Endodermal cell (in vitro differentiated cells): ENCODE measurements around the gene TSPAN11. TPM values are rescaled to one million over a fixed set of nuclear protein-coding genes. Genes with fewer than 3 reads are reported as not detected.
"Not testable (repeated sequence)": the region's sequence is repeated elsewhere in the genome, so short reads cannot be mapped to it uniquely, and the experiment has no call there.

Source experiments
- DNase-seq: peaks from one replicate; pipeline ENCODE4 v3.0.0-alpha.2; 2017
- H3K27ac ChIP-seq: 2 replicates; pipeline ENCODE4 v1.5.1; 2013; ENCODE audit warnings: mild to moderate bottlenecking, low read depth, low read length, moderate library complexity
- H3K27me3 ChIP-seq: 2 replicates; pipeline ENCODE4 v1.6.1; 2013; ENCODE audit warnings: mild to moderate bottlenecking, low read length, moderate library complexity; ENCODE audit not compliant: insufficient read depth, control insufficient read depth, poor library complexity, severe bottlenecking
- H3K36me3 ChIP-seq: 2 replicates; pipeline ENCODE4 v1.7.0; 2013; ENCODE audit warnings: mild to moderate bottlenecking, low read length, moderate library complexity; ENCODE audit not compliant: control insufficient read depth, insufficient read depth
- H3K4me1 ChIP-seq: one replicate; pipeline ENCODE4 v1.7.0; 2013; ENCODE audit warnings: low read length; ENCODE audit not compliant: control insufficient read depth, insufficient read depth
- H3K4me3 ChIP-seq: 2 replicates; pipeline ENCODE4 v1.5.1; 2013; ENCODE audit warnings: mild to moderate bottlenecking, low read length, moderate library complexity
- H3K9ac ChIP-seq: 2 replicates; pipeline ENCODE4 v1.6.1; 2013; ENCODE audit warnings: mild to moderate bottlenecking, low read length, moderate library complexity; ENCODE audit not compliant: poor library complexity, severe bottlenecking; ENCODE audit errors: extremely low read depth
- H3K9me3 ChIP-seq: 2 replicates; pipeline ENCODE4 v1.6.1; 2013; ENCODE audit warnings: mild to moderate bottlenecking, low read length, moderate library complexity; ENCODE audit not compliant: control insufficient read depth
- H3K27ac Mint-ChIP-seq: 2 replicates; pipeline ENCODE4 v1.8.0; 2020; ENCODE audit warnings: mixed read lengths
- H3K27me3 Mint-ChIP-seq: 2 replicates; pipeline ENCODE4 v1.8.0; 2021; ENCODE audit warnings: mild to moderate bottlenecking, mixed read lengths; ENCODE audit not compliant: insufficient read depth
- H3K36me3 Mint-ChIP-seq: 2 replicates; pipeline ENCODE4 v1.8.0; 2020; ENCODE audit warnings: low read depth, mixed read lengths
- H3K4me1 Mint-ChIP-seq: 2 replicates; pipeline ENCODE4 v1.8.0; 2020; ENCODE audit warnings: mixed read lengths
- H3K4me3 Mint-ChIP-seq: 2 replicates; pipeline ENCODE4 v1.8.0; 2020; ENCODE audit warnings: mild to moderate bottlenecking, moderate library complexity, mixed read lengths
- H3K9me3 Mint-ChIP-seq: 2 replicates; pipeline ENCODE4 v1.8.0; 2020; ENCODE audit warnings: mild to moderate bottlenecking, mixed read lengths
- WGBS, 2 experiments: methylation state at CpG; one replicate each; pipeline versions ENCODE4 v1.1.5 to v1.1.7; 2013; ENCODE audit warnings: missing lambda C conversion rate in 2 of 2, mixed read lengths in 1 of 2; ENCODE audit not compliant: insufficient coverage in 1 of 2, insufficient read length in 1 of 2; 5-methylcytosine and 5-hydroxymethylcytosine counted together
- total RNA-seq, 2 donors: library from RNA; stranded (reverse); fragmentation: NEBNext Ultra II Directional in 1 of 2; extraction: Animal tissue kit (Norgen Biotek cat#: 25700) in 1 of 2; gene quantifications; 2 replicates in 1 of 2; 3 replicates in 1 of 2; pipeline ENCODE4 v1.2.1, GENCODE V29; 2021
- TF ChIP-seq, protein P1 (sequence below): fragments of 200-600 bp; sonication (generic); conservative IDR thresholded peaks from 2 replicates; pipeline ENCODE4 v1.5.0; 2021; ENCODE audit warnings: antibody characterized with exemption, mild to moderate bottlenecking

TSPAN11 gene
- total RNA-seq, 2 donors from 2014 or later = 0.20 to 3.6 TPM

DNA sequence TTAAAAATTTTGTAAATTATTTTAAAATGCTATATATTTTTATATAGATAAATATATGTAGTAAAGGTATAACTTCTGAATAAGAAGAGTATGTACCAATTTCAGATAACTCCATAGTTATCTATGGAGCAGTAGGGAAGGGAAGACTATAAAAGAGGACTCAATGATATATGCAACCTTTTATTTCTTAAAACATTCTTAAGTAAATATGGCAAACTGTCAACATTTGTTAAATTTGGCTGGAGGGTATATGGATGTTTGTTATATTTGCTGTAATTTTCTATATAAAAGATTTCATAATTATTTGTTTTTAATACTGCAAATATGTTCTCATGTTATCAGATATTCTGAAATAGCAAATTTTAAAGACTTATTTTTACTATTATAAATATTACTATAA lies 38.3 kb upstream of the TSPAN11 start:
- peaks cover 43% of the 10 kb centered on the region for H3K9me3 Mint-ChIP-seq
- DNase-seq = no peak
- Histone ChIP-seq H3K9ac (no peak overlapping the region), H3K4me1 (no peaks in the 10 kb centered on the region), H3K27me3 (no peaks in the 10 kb centered on the region), H3K4me3 (no peak overlapping the region), H3K36me3 (no peaks in the 10 kb centered on the region), H3K9me3 (peaks cover 19% of the 10 kb centered on the region), H3K27ac (no peak overlapping the region)
- H3K4me3 Mint-ChIP-seq = no peak overlapping the region
- no peaks in the 10 kb centered on the region for H3K4me1 Mint-ChIP-seq
- peaks cover 14% of the 10 kb centered on the region for H3K27me3 Mint-ChIP-seq
- TF ChIP-seq, protein P1, sequence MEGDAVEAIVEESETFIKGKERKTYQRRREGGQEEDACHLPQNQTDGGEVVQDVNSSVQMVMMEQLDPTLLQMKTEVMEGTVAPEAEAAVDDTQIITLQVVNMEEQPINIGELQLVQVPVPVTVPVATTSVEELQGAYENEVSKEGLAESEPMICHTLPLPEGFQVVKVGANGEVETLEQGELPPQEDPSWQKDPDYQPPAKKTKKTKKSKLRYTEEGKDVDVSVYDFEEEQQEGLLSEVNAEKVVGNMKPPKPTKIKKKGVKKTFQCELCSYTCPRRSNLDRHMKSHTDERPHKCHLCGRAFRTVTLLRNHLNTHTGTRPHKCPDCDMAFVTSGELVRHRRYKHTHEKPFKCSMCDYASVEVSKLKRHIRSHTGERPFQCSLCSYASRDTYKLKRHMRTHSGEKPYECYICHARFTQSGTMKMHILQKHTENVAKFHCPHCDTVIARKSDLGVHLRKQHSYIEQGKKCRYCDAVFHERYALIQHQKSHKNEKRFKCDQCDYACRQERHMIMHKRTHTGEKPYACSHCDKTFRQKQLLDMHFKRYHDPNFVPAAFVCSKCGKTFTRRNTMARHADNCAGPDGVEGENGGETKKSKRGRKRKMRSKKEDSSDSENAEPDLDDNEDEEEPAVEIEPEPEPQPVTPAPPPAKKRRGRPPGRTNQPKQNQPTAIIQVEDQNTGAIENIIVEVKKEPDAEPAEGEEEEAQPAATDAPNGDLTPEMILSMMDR = no peak
- no peaks in the 10 kb centered on the region for H3K36me3 Mint-ChIP-seq
- no peak overlapping the region for H3K27ac Mint-ChIP-seq

DNA sequence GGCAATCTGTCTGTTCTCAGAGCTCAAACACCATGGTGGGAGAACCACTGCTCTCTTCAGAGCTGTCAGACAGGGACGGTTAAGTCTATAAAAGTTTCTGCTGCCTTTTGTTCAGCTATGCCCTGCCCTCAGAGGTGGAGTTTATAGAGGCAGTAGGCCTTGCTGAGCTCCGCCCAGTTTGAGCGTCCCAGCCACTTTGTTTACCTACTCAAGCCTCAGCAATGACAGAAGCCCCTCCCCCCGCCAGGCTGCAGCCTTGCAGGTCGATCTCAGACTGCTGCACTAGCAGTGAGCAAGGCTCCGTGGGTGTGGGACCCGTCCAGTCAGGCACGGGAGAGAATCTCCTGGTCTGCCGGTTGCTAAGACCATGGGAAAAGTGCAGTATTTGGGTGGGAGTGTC lies 32.0 kb upstream of the TSPAN11 start:
- H3K27me3 ChIP-seq, H3K27ac Mint-ChIP-seq, H3K4me1 Mint-ChIP-seq, H3K27me3 Mint-ChIP-seq, H3K36me3 ChIP-seq, H3K4me3 Mint-ChIP-seq, H3K9me3 ChIP-seq, H3K36me3 Mint-ChIP-seq, H3K4me3 ChIP-seq, H3K27ac ChIP-seq, H3K9ac ChIP-seq, H3K4me1 ChIP-seq, DNase-seq: not testable (repeated sequence)
- H3K9me3 Mint-ChIP-seq = peaks cover 20% of the 10 kb centered on the region
- 85 to 90% methylated on average over 2 to 9 of the region's 9 CpGs for WGBS, 2 experiments

DNA sequence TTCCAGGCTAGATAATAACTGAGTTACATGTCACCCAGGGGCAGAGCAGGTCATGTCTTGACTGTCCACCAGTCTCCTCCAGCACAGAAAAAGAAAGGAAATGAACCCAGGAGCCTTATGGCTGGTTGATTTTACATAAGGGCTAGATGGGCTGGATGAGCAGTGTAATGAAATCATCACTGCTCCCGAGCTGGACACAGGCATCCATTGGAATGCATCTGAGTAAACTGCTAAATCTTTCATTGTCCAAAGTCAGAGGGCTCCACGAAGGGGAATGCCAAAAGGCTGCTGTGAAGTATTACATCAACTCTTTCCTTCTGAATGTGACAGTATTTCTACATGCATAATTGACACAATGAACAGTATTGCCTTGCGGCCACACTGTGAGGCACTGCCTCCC lies 30.1 kb upstream of the TSPAN11 start:
- Histone ChIP-seq H3K9me3 (no peaks in the 10 kb centered on the region), H3K4me1 (no peaks in the 10 kb centered on the region), H3K27me3 (no peaks in the 10 kb centered on the region), H3K9ac (no peak overlapping the region), H3K4me3 (no peak overlapping the region), H3K36me3 (no peaks in the 10 kb centered on the region), H3K27ac (no peak overlapping the region)
- TF ChIP-seq, protein P1 = no peak
- Mint-ChIP-seq H3K27me3 (peaks cover 5% of the 10 kb centered on the region), H3K36me3 (no peaks in the 10 kb centered on the region), H3K4me1 (no peaks in the 10 kb centered on the region), H3K4me3 (no peak overlapping the region), H3K27ac (no peak overlapping the region), H3K9me3 (peaks cover 11% of the 10 kb centered on the region)
- 62 to 81% methylated on average over 2 to 3 of the region's 3 CpGs for WGBS, 2 experiments
- no peak for DNase-seq

DNA sequence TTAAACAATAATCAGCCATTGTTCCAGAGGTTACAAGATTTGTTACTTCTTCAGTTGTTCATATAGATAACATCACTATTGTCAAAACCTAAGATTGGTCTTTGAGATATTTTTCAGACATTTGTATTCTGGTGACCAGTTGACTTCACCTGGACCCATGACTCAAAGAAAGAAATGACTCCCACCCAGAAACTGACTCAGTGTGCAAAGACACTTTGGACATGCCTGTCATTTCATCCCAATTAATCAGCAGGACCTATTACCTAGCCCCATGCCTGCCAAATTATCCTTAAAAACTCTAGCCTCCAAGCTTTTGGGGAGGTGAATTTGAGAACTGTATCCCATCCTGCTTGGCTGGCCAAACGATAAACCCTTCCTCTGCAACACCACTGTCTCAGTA lies 27.7 kb upstream of the TSPAN11 start:
- H3K9ac ChIP-seq = no peak overlapping the region
- TF ChIP-seq, protein P1 = no peak
- Mint-ChIP-seq H3K27ac (no peak overlapping the region), H3K9me3 (peaks cover 11% of the 10 kb centered on the region), H3K4me3 (no peak overlapping the region), H3K4me1 (no peaks in the 10 kb centered on the region), H3K36me3 (no peaks in the 10 kb centered on the region), H3K27me3 (no peaks in the 10 kb centered on the region)
- H3K27ac ChIP-seq = no peak overlapping the region
- no peaks in the 10 kb centered on the region for H3K4me1 ChIP-seq
- 82 to 100% methylated on average over 1 of the region's 1 CpG for WGBS, 2 experiments
- H3K36me3 ChIP-seq = no peaks in the 10 kb centered on the region
- H3K4me3 ChIP-seq = no peak overlapping the region
- H3K9me3 ChIP-seq = no peaks in the 10 kb centered on the region
- no peaks in the 10 kb centered on the region for H3K27me3 ChIP-seq
- DNase-seq = no peak
